Activated T-helper 1 cell treated with anti-CD3 and anti-CD28 coated beads, Interleukin-12 subunit alpha, Interleukin-12 subunit beta, Interleukin-2, Interleukin-4 antibody, amounts not matched to agents 30 ng/mL and 10 ng/mL and 1 ng/mL, durations not matched to agents 14 hours and 24 hours and 36 hours (primary cell): ENCODE results near the gene AIF1L. TPM values are rescaled to one million over a fixed set of nuclear protein-coding genes. Genes with fewer than 3 reads are reported as not detected.
A peak's percentile ranks its signal among the peaks of the same experiment; 100 is the strongest.

Source experiments
- DNase-seq: peaks from one replicate; pipeline ENCODE4 v3.0.0; 2021; ENCODE audit warnings: low spot score
- H3K27ac Mint-ChIP-seq: one replicate; pipeline ENCODE4 v1.8.0; 2021; ENCODE audit warnings: mild to moderate bottlenecking, mixed read lengths
- H3K27me3 Mint-ChIP-seq: one replicate; pipeline ENCODE4 v1.8.0; 2022; ENCODE audit warnings: mild to moderate bottlenecking, moderate library complexity, mixed read lengths; ENCODE audit not compliant: insufficient read depth
- H3K36me3 Mint-ChIP-seq: one replicate; pipeline ENCODE4 v1.8.0; 2021; ENCODE audit warnings: low read depth, mixed read lengths
- H3K4me1 Mint-ChIP-seq: one replicate; pipeline ENCODE4 v1.8.0; 2021; ENCODE audit warnings: low read depth, mixed read lengths
- H3K4me3 Mint-ChIP-seq: one replicate; pipeline ENCODE4 v1.8.0; 2021; ENCODE audit warnings: mild to moderate bottlenecking, moderate library complexity, mixed read lengths
- H3K9me3 Mint-ChIP-seq: one replicate; pipeline ENCODE4 v1.8.0; 2021; ENCODE audit warnings: mixed read lengths
- intact Hi-C: fragments of 100-400 bp; cut with micrococcal nuclease; formaldehyde crosslinking; loops from one replicate; pipeline ENCODE4 v1.15.1; 2024
- total RNA-seq: library from RNA; stranded (reverse); gene quantifications from 2 replicates; pipeline ENCODE4 v1.2.3, GENCODE V29; 2022

The AIF1L gene
- total RNA-seq, result 0.34 and 0.51 TPM in 2 replicates

DNA sequence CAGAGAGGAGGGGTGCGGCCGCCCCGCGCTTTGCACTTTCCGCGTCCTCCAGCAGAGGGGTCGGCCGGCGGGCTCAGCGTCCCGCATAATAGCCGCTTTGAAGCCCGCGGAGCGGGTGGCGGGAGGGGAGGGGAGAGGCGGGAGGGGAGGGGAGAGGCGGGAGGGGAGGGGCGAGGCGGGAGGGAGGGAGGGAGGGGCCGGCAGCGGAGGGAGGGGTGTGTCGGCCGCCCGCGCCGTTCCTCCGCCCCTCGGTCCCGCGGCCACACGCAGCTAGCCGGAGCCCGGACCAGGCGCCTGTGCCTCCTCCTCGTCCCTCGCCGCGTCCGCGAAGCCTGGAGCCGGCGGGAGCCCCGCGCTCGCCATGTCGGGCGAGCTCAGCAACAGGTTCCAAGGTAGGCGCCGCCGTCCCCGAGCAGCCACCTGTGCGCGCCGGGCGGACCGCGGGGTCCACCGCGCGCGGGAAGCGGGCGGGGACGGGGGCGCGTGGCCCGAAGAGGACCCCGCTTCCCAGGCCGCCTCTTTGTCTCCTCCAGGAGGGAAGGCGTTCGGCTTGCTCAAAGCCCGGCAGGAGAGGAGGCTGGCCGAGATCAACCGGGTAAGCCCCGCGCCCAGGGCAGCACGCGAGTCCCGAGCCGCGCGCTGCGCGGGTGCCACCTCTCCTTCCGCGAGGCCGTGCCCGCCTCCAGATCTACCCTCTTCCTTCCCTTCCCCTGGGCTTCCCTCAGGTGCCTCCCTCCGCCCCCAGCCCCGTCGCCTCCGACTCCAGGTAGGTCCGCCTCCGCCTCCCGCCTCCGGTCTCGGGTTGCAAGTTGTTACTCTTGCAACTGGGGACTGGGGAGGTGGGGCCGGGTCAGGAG, at the start of gene AIF1L:
Gene AIF1L (plus strand): TSS at position 263 of the 857 bp plus-strand sequence. CDS start 99 bp downstream, at position 362.
- Mint-ChIP-seq H3K36me3 (no peaks in the 10 kb centered on the region), H3K27me3 (peaks cover 42% of the 10 kb centered on the region), H3K4me3 (peak within 1 kb of the TSS; percentile 64), H3K27ac (peak within 1 kb of the TSS; percentile 13), H3K4me1 (peaks cover 6% of the 10 kb centered on the region), H3K9me3 (no peaks in the 10 kb centered on the region)
- intact Hi-C loops, result no loop called here
- no peak for DNase-seq

DNA sequence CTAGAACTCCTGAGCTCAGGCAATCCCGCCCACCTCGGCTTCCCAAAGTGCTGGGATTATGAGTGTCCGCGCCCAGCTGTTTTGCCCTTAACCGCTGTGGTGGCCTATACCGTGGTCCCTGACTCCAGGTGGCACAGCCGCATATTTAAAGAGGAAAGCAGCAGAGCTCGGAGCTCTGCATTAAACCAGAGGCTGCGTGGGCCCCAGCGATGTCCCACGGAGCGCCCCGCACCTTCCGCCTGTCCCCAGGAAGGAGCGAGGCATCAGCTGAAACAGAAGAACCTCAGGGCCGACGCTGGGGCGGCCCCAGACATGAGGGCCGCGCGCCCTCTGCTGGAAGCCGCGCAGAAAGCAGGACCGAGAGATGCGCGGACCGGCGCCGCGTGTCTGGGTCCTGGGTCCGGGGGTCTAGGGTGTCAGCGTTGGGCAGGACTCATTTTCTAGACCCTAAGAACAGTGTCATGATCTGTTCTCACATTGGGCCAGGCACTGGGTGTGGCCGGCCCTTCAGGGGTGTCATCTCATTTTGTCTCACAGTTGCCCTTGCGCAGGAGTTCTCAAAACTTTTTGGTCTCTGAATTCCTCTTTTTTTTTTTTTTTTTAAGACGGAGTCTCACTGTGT, 49.6 kb upstream of the AIF1L start:
- DNase-seq, result peak; percentile 60
- intact Hi-C loops, result loop anchor here (2.0 to 10.0 kb wide), 3 partner anchors 102 to 584 kb away; no protein-coding TSS in a partner anchor
- no peaks in the 10 kb centered on the region for H3K9me3 Mint-ChIP-seq
- H3K4me3 Mint-ChIP-seq, result no peak overlapping the region
- peaks cover 2% of the 10 kb centered on the region for H3K27me3 Mint-ChIP-seq
- no peaks in the 10 kb centered on the region for H3K36me3 Mint-ChIP-seq
- no peak overlapping the region for H3K27ac Mint-ChIP-seq
- no peaks in the 10 kb centered on the region for H3K4me1 Mint-ChIP-seq

- H3K4me3 Mint-ChIP-seq, result no peak overlapping the region
- DNase-seq, result no peak
- H3K27me3 Mint-ChIP-seq, result peaks cover 2% of the 10 kb centered on the region
- H3K9me3 Mint-ChIP-seq, result no peaks in the 10 kb centered on the region
- intact Hi-C loops, result loop anchor here (5.0 to 10.0 kb wide), 2 partner anchors 104 to 586 kb away; no protein-coding TSS in a partner anchor
- no peaks in the 10 kb centered on the region for H3K36me3 Mint-ChIP-seq
- no peak overlapping the region for H3K27ac Mint-ChIP-seq
- no peaks in the 10 kb centered on the region for H3K4me1 Mint-ChIP-seq
These were observed 48.0 kb upstream of the AIF1L start for GRCh38 chr9:131048332-131048731.

- Mint-ChIP-seq H3K36me3 (no peaks in the 10 kb centered on the region), H3K27me3 (peaks cover 2% of the 10 kb centered on the region), H3K27ac (no peak overlapping the region), H3K4me3 (no peak overlapping the region), H3K9me3 (no peaks in the 10 kb centered on the region), H3K4me1 (no peaks in the 10 kb centered on the region)
- no peak for DNase-seq
- intact Hi-C loops, result loop anchor here (5.0 to 10.0 kb wide), 2 partner anchors 104 to 587 kb away; no protein-coding TSS in a partner anchor
These were observed 47.5 kb upstream of the AIF1L start for GRCh38 chr9:131048820-131049219.

DNA sequence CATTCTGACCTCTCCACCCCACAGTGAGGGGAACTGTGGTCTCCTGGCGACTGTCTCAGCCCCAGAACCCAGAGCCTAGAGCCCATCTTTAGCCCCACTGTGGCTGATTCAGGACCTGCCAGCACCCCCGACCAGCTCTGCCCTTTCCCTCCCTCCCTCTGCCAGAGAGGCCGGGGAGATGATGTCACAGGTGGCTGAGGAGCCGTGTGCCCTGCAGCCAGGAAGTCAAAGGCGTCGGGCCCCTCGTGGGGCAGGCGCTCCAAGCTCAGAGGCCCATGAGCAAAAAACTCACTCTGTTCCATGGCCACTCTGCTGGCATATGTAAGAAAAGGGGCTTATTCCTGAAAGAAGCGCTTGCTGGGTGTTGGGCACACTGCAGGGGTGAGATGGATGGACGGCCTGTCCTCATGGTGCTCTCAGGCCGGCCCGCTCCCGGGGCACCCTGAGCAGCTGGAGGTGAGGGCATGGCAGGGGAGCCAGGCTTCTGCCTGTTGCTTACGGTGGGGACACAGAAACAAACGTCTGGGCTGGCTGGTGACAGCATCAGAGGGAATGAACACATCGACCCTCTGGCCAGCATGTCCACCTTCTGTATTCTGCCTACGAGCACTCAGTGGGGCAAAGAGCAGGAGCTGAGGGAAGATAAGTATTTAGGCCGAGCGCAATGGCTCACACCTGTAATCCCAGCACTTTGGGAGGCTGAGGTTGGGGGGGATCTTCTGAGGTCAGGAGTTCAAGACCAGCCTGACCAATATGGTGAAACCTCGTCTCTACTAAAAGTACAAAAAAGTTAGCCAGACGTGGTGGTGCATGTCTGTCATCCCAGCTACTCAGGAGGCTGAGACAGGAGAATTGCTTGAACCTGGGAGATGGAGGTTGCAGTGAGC, 46.3 kb upstream of the AIF1L start:
- H3K27ac Mint-ChIP-seq, result no peak overlapping the region
- H3K9me3 Mint-ChIP-seq, result no peaks in the 10 kb centered on the region
- DNase-seq, result no peak
- H3K4me1 Mint-ChIP-seq, result no peaks in the 10 kb centered on the region
- peaks cover 2% of the 10 kb centered on the region for H3K27me3 Mint-ChIP-seq
- intact Hi-C loops, result loop anchor here (5.0 to 10.0 kb wide), 2 partner anchors 105 to 588 kb away; no protein-coding TSS in a partner anchor
- no peak overlapping the region for H3K4me3 Mint-ChIP-seq
- H3K36me3 Mint-ChIP-seq, result no peaks in the 10 kb centered on the region

- H3K4me3 Mint-ChIP-seq, result no peak overlapping the region
- intact Hi-C loops, result no loop called here
- no peaks in the 10 kb centered on the region for H3K9me3 Mint-ChIP-seq
- no peaks in the 10 kb centered on the region for H3K4me1 Mint-ChIP-seq
- DNase-seq, result no peak
- peaks cover 2% of the 10 kb centered on the region for H3K27me3 Mint-ChIP-seq
- H3K27ac Mint-ChIP-seq, result no peak overlapping the region
- no peaks in the 10 kb centered on the region for H3K36me3 Mint-ChIP-seq
These were observed 45.5 kb upstream of the AIF1L start for GRCh38 chr9:131050831-131051230.

GRCh38 chr9:131051592-131052517, 44.5 kb upstream of the AIF1L start:
- Mint-ChIP-seq H3K27me3 (peaks cover 2% of the 10 kb centered on the region), H3K36me3 (no peaks in the 10 kb centered on the region)
- intact Hi-C loops, result no loop called here

GRCh38 chr9:131053896-131054295, 42.4 kb upstream of the AIF1L start:
- Mint-ChIP-seq H3K4me3 (no peak overlapping the region), H3K27ac (no peak overlapping the region), H3K27me3 (no peaks in the 10 kb centered on the region), H3K36me3 (no peaks in the 10 kb centered on the region), H3K9me3 (no peaks in the 10 kb centered on the region), H3K4me1 (no peaks in the 10 kb centered on the region)
- no peak for DNase-seq
- intact Hi-C loops, result no loop called here

More at GRCh38 chr9:131051592-131052517, 44.5 kb upstream of the AIF1L start:
- no peak for DNase-seq
- Mint-ChIP-seq H3K4me1 (no peaks in the 10 kb centered on the region), H3K9me3 (no peaks in the 10 kb centered on the region), H3K27ac (no peak overlapping the region), H3K4me3 (no peak overlapping the region)

GRCh38 chr9:131056781-131057506, 39.4 kb upstream of the AIF1L start:
- no peaks in the 10 kb centered on the region for H3K36me3 Mint-ChIP-seq
- DNase-seq, result no peak
- intact Hi-C loops, result loop anchor here (5.0 kb wide), 1 partner anchor 120 kb away; no protein-coding TSS in a partner anchor

DNA sequence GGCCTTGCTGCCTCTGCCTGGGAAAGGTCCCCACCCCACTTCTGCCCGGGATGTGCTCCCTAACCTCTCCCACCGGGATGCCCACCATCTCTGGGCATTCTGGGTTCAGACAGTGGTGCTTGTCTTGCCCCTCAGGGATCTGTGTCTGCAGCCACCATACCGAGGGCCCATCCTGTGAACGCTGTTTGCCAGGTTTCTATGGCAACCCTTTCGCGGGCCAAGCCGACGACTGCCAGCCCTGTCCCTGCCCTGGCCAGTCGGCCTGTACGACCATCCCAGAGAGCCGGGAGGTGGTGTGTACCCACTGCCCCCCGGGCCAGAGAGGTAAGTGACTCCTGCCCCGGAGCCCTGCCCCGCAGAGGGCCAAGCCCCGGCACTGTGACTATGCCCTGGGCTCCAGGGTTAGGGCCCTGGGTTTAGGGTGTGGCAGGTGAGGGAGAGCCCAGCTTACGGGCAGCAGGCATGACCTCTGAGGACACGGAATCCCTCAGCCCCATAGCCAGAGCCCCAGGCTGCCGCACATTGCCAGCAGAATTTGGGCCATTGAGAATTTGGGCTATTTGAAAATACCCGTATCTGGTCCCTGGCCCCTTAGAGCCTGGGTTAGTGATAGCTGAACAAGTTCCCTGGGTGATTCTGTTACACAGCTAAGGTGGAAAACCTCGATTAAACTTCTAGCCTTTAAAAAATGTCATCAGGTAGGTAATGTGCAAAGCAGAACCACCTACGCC, 35.3 kb upstream of the AIF1L start:
- intact Hi-C loops, result no loop called here
- no peak overlapping the region for H3K27ac Mint-ChIP-seq
- H3K4me1 Mint-ChIP-seq, result no peaks in the 10 kb centered on the region
- no peaks in the 10 kb centered on the region for H3K36me3 Mint-ChIP-seq
- DNase-seq, result no peak
- no peaks in the 10 kb centered on the region for H3K27me3 Mint-ChIP-seq
- no peaks in the 10 kb centered on the region for H3K9me3 Mint-ChIP-seq
- H3K4me3 Mint-ChIP-seq, result no peak overlapping the region

More at GRCh38 chr9:131056781-131057506, 39.4 kb upstream of the AIF1L start:
- H3K27me3 Mint-ChIP-seq, result no peaks in the 10 kb centered on the region
- no peaks in the 10 kb centered on the region for H3K9me3 Mint-ChIP-seq
- H3K27ac Mint-ChIP-seq, result no peak overlapping the region
- no peak overlapping the region for H3K4me3 Mint-ChIP-seq
- no peaks in the 10 kb centered on the region for H3K4me1 Mint-ChIP-seq

- H3K36me3 Mint-ChIP-seq, result no peaks in the 10 kb centered on the region
- intact Hi-C loops, result no loop called here
- H3K9me3 Mint-ChIP-seq, result no peaks in the 10 kb centered on the region
- no peak for DNase-seq
- no peak overlapping the region for H3K4me3 Mint-ChIP-seq
- no peaks in the 10 kb centered on the region for H3K4me1 Mint-ChIP-seq
- no peak overlapping the region for H3K27ac Mint-ChIP-seq
- no peaks in the 10 kb centered on the region for H3K27me3 Mint-ChIP-seq
These were observed 33.4 kb upstream of the AIF1L start for GRCh38 chr9:131062969-131063368.
